Natural killer cell (primary cell): Measurements from ENCODE around the gene GTSE1. TPM values are rescaled to one million over a fixed set of nuclear protein-coding genes. Genes with fewer than 3 reads are reported as not detected.

Source experiments
- ATAC-seq, 3 donors: fragments of 150-1000 bp in 2 of 3; fragments of 200-7000 bp in 1 of 3; cut with Tn5 transposase; 1 replicate in 1 of 3; 2 replicates in 2 of 3; pipeline ENCODE4 v1.10.0; 2021; ENCODE audit warnings: mild to moderate bottlenecking in 2 of 3, moderate library complexity in 2 of 3
- DNase-seq, 2 donors: peaks; one replicate each; pipeline versions ENCODE4 v3.0.0 to v3.0.0-alpha.2; 2013 to 2021; ENCODE audit warnings: mixed read lengths in 1 of 2
- H3K27ac ChIP-seq: one replicate; pipeline ENCODE4 v1.5.1; 2013; ENCODE audit warnings: mild to moderate bottlenecking, low read length
- H3K27me3 ChIP-seq: one replicate; pipeline ENCODE4 v1.6.1; 2013; ENCODE audit warnings: low read length; ENCODE audit not compliant: control insufficient read depth, insufficient read depth
- H3K36me3 ChIP-seq: one replicate; pipeline ENCODE4 v1.6.1; 2013; ENCODE audit warnings: low read length; ENCODE audit not compliant: control insufficient read depth, insufficient read depth
- H3K4me1 ChIP-seq: one replicate; pipeline ENCODE4 v1.6.1; 2013; ENCODE audit warnings: low read length; ENCODE audit not compliant: control insufficient read depth, insufficient read depth
- H3K4me3 ChIP-seq: one replicate; pipeline ENCODE4 v1.5.1; 2013; ENCODE audit warnings: low read length
- H3K9me3 ChIP-seq: one replicate; pipeline ENCODE4 v1.6.1; 2013; ENCODE audit warnings: low read length; ENCODE audit not compliant: control insufficient read depth, insufficient read depth
- H3K27ac Mint-ChIP-seq, 2 donors: one replicate each; pipeline ENCODE4 v1.8.0; 2022; ENCODE audit warnings: mild to moderate bottlenecking in 2 of 2, mixed read lengths in 2 of 2, moderate library complexity in 1 of 2
- H3K27me3 Mint-ChIP-seq, 2 donors: one replicate each; pipeline ENCODE4 v1.8.0; 2022; ENCODE audit warnings: low read depth in 2 of 2, mixed read lengths in 2 of 2
- H3K36me3 Mint-ChIP-seq: one replicate; pipeline ENCODE4 v1.8.0; 2022; ENCODE audit warnings: mixed read lengths
- H3K4me1 Mint-ChIP-seq, 2 donors: one replicate each; pipeline ENCODE4 v1.8.0; 2022; ENCODE audit warnings: mixed read lengths in 2 of 2
- H3K4me3 Mint-ChIP-seq: one replicate; pipeline ENCODE4 v1.8.0; 2022; ENCODE audit warnings: mild to moderate bottlenecking, moderate library complexity, mixed read lengths
- H3K9me3 Mint-ChIP-seq, 2 donors: one replicate each; pipeline ENCODE4 v1.8.0; 2022; ENCODE audit warnings: mixed read lengths in 2 of 2
- WGBS: methylation state at CpG from one replicate; pipeline ENCODE4 v1.1.7; 2013; ENCODE audit warnings: missing lambda C conversion rate; ENCODE audit not compliant: insufficient coverage; 5-methylcytosine and 5-hydroxymethylcytosine counted together
- intact Hi-C: fragments of 100-400 bp; cut with micrococcal nuclease; formaldehyde crosslinking; loops from one replicate; pipeline ENCODE4 v1.14.2; 2022
- total RNA-seq, 4 donors: library from RNA; stranded (reverse); fragments of 120-200 nt in 1 of 4; gene quantifications; one replicate each; pipeline versions ENCODE4 v1.2.3 to v1.2.4, GENCODE V29; 2013 to 2022
- TF ChIP-seq, protein P1 (sequence below): fragments of 200-600 bp; IDR thresholded peaks from one replicate; pipeline ENCODE4 v1.8.0; 2022; ENCODE audit warnings: antibody characterized with exemption

GTSE1 gene
- total RNA-seq, 3 donors from 2014 or later (not counting 1 experiment from before 2014, with no cell fraction given), result 2.7 to 4.0 (median 2.9) TPM

DNA sequence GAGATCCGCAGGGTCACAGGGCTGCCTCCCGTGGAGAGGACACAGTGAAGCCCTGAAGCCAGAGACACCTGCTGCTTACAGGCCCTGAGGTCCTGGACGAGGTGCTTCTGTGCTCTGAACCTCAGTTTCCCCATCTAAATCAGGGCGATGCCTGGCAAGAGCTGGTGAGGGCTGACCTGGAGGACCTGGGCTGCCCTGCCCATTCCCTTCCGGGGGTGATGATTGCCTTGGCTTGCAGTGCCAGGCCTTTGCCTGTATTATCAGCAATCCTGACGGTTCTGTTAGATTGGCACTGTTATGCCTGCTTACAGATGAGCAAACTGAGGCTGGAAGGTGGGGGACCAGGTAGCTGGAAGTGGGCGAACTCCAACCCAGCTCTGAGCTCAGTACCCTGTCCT, 7.8 kb upstream of the GTSE1 start:
- Mint-ChIP-seq H3K36me3 (peaks cover 7% of the 10 kb centered on the region), H3K27me3 (no peaks in the 10 kb centered on the region), H3K4me1 (peaks cover 75 to 91% of the 10 kb centered on the region in 2 donors), H3K4me3 (peak overlapping the region; percentile 88), H3K9me3 (no peaks in the 10 kb centered on the region), H3K27ac (peak overlapping the region; percentile 99)
- TF ChIP-seq, protein P1, sequence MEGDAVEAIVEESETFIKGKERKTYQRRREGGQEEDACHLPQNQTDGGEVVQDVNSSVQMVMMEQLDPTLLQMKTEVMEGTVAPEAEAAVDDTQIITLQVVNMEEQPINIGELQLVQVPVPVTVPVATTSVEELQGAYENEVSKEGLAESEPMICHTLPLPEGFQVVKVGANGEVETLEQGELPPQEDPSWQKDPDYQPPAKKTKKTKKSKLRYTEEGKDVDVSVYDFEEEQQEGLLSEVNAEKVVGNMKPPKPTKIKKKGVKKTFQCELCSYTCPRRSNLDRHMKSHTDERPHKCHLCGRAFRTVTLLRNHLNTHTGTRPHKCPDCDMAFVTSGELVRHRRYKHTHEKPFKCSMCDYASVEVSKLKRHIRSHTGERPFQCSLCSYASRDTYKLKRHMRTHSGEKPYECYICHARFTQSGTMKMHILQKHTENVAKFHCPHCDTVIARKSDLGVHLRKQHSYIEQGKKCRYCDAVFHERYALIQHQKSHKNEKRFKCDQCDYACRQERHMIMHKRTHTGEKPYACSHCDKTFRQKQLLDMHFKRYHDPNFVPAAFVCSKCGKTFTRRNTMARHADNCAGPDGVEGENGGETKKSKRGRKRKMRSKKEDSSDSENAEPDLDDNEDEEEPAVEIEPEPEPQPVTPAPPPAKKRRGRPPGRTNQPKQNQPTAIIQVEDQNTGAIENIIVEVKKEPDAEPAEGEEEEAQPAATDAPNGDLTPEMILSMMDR, result no peak
- DNase-seq (no peak), ATAC-seq (peak; percentile 7 to 15 (median 11))
- Histone ChIP-seq H3K4me1 (peaks cover 97% of the 10 kb centered on the region), H3K27me3 (no peaks in the 10 kb centered on the region), H3K27ac (peak overlapping the region; percentile 97), H3K4me3 (no peak overlapping the region), H3K36me3 (peaks cover 71% of the 10 kb centered on the region), H3K9me3 (peaks cover 4% of the 10 kb centered on the region)
- intact Hi-C loops, result loop anchor here (1.0 to 10.0 kb wide), 5 partner anchors 8 to 974 kb away; partner anchors contain the start of gene CDPF1
- WGBS, result 79% methylated on average over 7 of the region's 7 CpGs

- H3K4me1 Mint-ChIP-seq, result peaks cover 73 to 89% of the 10 kb centered on the region in 2 donors
- peaks cover 7% of the 10 kb centered on the region for H3K36me3 Mint-ChIP-seq
- Histone ChIP-seq H3K9me3 (peaks cover 4% of the 10 kb centered on the region), H3K4me3 (peak overlapping the region; percentile 2), H3K27ac (peak overlapping the region; percentile 97), H3K27me3 (no peaks in the 10 kb centered on the region), H3K4me1 (peaks cover 93% of the 10 kb centered on the region), H3K36me3 (peaks cover 66% of the 10 kb centered on the region)
- no peaks in the 10 kb centered on the region for H3K27me3 Mint-ChIP-seq
- WGBS, result 54% methylated on average over 33 of the region's 33 CpGs
- no peaks in the 10 kb centered on the region for H3K9me3 Mint-ChIP-seq
- TF ChIP-seq, protein P1, result no peak
- intact Hi-C loops, result loop anchor here (1.0 to 10.0 kb wide), 5 partner anchors 8 to 975 kb away; partner anchors contain the start of gene CDPF1
- H3K27ac Mint-ChIP-seq, result peak overlapping the region; percentile 99
- ATAC-seq (peak; percentile 28 to 64 (median 61)), DNase-seq (peak; percentile 68 to 75)
- H3K4me3 Mint-ChIP-seq, result peak overlapping the region; percentile 88
Measured at GRCh38 chr22:46289244-46289891, 7.3 kb upstream of the GTSE1 start.

GRCh38 chr22:46290121-46290842, 6.4 kb upstream of the GTSE1 start:
- Mint-ChIP-seq H3K27me3 (no peaks in the 10 kb centered on the region), H3K9me3 (no peaks in the 10 kb centered on the region), H3K36me3 (peaks cover 7% of the 10 kb centered on the region), H3K27ac (peak overlapping the region; percentile 99), H3K4me1 (peaks cover 74 to 87% of the 10 kb centered on the region in 2 donors), H3K4me3 (peak overlapping the region; percentile 88)
- ATAC-seq, result peak; percentile 39 to 45 (median 40)
- H3K27ac ChIP-seq, result peak overlapping the region; percentile 97
- 35% methylated on average over 17 of the region's 17 CpGs for WGBS
- DNase-seq, result peak; percentile 46 to 54
- H3K27me3 ChIP-seq, result no peaks in the 10 kb centered on the region
- H3K36me3 ChIP-seq, result peaks cover 57% of the 10 kb centered on the region
- TF ChIP-seq, protein P1, result no peak
- peaks cover 86% of the 10 kb centered on the region for H3K4me1 ChIP-seq
- intact Hi-C loops, result loop anchor here (2.0 to 10.0 kb wide), 2 partner anchors 13 to 295 kb away; no protein-coding TSS in a partner anchor
- H3K4me3 ChIP-seq, result peak overlapping the region; percentile 2
- H3K9me3 ChIP-seq, result peaks cover 4% of the 10 kb centered on the region
